GM19025 (cell line): ENCODE data around the gene ATP11B.
"Not testable (repeated sequence)": the region's sequence is repeated elsewhere in the genome, so short reads cannot be mapped to it uniquely, and the experiment has no call there.

Source experiments
- ATAC-seq: cut with Tn5 transposase; IDR thresholded peaks from one replicate; pipeline ENCODE4 v1.9.1; 2021; ENCODE audit warnings: mild to moderate bottlenecking, low read depth, moderate library complexity; ENCODE audit not compliant: unreplicated experiment

The ATP11B gene

DNA sequence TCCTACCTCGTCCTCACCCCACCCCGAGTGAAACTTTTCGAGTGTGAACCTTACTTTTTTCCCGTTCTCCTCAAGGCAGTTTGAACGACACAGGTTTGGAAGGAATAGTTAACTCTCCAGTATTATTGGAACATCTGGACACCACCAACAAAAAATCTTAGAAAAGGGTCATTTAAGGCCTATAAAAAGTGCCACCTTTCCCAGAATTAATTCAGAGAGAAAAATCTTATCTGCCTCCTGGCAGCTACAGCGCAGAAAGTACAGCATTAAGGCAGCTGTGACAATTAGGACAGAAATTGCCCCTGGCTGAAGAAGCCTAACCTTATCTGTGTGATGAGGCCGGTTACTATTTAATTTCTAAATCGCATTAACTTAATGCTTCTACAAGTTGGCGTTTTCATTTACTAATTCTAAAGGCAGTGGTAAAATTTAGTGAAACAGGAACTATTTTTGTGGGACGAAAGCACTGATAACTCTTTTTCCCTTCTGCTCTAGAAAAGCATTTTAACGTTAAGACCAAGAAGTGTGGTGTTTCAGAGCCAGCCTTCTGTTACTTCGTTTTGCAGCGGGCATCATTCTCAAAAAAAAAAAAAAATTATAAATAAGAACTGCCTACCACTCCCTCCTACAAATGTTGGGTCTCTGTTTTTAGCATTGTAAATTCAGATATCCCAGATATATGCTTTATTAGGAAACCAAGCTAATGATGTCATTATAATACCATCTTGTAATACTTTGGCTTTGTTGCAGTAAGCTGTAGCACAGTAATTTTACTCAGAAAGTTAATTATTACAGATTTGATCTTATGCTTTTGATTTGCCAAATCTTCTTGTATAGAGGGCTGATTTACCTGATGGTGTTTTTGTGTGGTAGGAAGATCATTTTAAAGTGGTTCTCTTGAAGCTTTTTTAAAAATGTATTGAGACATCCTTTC lies 1.4 kb downstream of the ATP11B start:
- no peak for ATAC-seq

DNA sequence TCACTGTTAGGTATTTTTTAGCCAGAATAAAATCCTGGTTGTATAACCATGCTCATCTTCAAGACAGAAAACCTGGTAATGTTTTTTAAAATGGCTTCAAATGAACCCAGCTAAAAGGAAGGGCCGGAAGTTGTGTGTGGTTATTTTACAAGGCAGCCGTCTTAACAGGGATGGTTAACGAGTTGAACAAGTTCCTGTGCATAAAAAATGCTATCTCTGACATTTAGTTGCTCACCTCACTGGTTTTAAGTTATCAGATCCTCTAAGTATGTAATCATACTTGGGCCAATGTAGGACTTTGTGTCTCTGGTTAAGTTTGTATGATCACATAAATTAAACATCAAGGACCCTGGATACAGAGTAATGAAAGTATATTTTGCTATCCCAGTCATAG lies 2.1 kb downstream of the ATP11B start:
- no peak for ATAC-seq

GRCh38 chr3:182796310-182796709 lies 3.0 kb downstream of the ATP11B start:
- ATAC-seq, result no peak

DNA sequence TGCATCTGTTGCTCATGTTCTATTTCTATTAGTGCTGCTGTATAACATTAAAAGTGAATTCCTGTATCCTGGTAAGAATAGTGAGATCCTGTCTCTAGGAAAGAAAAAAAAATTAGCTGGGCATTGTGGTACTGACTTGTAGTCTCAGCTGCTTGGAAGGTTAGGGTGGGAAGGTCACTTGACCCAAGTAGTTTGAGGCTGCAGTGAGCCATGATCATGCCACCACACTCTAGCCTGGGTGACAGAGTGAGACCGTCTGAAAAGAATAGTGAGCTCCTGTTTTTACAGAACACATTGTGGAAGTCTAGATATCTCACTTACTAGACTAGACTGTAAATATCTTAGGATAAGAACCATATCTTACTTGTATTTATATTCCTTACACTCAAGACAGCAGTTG lies 4.6 kb downstream of the ATP11B start:
- no peak for ATAC-seq

- not testable (repeated sequence) for ATAC-seq
Observed at GRCh38 chr3:182799143-182799542, 5.8 kb downstream of the ATP11B start.

- ATAC-seq, result no peak
Observed at GRCh38 chr3:182800508-182800907, 7.2 kb downstream of the ATP11B start.

DNA sequence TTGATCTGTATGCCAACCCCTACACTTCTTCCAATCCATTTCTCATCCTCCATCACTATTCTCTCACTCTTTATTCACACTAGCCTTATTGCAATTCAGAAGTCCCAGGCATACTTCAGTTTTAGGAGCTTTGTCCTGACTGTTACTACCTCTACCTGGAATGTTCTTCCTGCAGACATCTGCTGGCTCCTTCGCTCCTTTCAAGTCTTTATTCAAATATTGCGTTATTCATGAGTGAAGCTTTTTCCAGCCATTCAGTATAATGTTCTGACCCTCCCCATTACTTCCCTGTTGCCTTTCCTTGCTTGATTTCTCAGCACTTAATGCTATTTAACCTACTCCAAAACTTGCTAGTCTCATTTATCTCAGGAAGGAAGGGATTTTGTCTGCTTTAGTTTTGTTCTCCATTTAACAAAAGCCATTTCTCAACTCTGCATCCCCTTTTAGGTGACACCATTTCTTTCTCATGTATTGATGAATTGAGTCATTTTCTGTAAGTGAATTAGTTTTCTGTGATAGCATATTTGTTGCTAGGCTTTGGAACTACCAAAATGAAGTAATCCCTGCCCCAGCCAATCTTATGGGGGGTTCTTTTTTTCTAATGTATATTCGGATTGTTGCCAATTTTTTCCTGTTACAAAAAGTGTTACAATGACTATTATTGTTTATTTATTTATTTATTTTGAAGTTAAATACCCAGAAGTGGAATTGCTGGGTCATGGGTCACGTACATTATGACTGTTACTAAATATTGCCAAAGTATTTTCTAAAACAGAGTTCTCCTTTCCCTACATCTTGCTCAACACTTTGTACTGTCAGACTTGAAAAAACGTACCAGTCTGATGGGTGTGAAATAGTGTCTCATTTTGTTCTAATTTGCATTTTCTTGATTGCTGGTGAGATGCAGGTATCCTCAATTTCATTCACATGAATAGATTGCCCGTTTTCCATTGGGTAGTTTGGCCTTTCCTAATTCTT lies 9.4 kb downstream of the ATP11B start:
- no peak for ATAC-seq

- ATAC-seq, result no peak
Observed at GRCh38 chr3:182803596-182803995, 10.3 kb downstream of the ATP11B start.

DNA sequence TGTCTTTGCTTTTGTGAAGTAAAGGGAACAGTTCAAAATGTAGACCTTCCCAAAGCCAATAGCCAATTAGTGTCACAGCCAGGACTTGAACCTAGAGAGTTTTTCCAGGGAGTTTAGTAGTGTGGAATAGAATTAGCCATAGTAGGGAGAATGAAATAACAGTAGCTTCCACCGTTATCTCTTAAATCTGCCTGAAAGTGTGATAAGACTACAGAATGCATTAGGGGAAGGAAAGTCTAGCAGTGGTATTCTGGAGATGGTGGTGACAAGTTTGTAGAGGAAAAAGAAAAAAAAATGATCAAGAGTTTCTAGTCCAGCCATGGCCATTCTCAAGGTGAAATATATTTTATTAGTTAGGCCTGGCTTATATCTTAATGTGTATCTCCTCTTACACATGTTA lies 13.8 kb downstream of the ATP11B start:
- no peak for ATAC-seq

DNA sequence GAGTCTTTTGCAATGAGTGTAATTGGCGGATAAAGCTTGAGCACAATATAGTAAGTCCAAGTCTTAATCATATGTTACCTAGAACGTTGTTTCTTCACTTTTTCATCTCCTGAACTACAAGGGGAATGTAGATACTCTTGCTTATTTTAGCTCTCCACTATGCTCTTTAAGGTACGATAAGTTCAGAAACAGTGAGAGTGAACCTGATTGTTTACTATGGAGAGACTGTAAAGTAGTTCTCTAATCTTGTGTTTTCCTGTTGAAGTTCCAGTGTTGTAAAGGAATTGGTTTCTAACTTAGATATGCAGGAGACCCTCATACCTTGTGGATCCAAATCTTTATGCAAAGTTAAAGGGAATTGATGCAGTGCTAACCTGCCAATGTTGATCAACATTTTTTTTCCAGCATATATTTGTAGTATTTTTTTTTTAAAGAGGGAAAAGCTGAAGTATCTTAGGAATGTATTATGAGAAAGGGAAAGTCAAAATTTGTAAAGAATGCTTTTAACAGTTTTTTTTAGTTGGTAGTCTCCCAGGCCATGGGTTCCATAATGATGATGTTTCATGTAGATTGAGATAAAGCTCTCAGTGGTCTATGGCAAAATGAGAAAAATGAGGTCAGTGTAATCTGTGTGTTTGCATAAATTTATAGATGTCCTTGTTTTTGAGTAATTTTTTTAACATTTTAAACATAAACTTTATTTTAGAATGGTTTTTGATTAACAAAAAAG lies 14.9 kb downstream of the ATP11B start:
- no peak for ATAC-seq

DNA sequence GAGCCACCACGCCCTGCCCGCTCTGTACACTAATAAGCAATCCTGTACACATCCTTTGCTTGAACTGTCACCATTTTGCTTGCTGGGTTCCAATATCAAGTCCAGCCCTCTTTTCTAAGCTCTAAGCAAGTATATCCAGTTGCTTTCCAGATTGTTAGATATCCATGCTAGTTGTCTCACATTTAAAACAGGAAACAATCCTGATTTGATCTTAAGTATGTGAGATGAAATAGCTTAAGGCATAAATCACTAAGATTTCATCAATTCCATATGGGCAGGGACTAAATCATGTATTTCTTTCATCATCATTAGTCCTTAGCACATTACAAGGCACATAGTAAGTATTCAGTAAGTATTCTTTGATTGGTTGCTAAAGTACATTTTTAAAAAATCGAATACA lies 16.2 kb downstream of the ATP11B start:
- ATAC-seq, result no peak

- no peak for ATAC-seq
Observed at GRCh38 chr3:182810574-182811268, 17.4 kb downstream of the ATP11B start.

- ATAC-seq, result no peak
Observed at GRCh38 chr3:182811269-182811596, 17.9 kb downstream of the ATP11B start.

- ATAC-seq, result no peak
Observed at GRCh38 chr3:182812123-182812522, 18.8 kb downstream of the ATP11B start.

DNA sequence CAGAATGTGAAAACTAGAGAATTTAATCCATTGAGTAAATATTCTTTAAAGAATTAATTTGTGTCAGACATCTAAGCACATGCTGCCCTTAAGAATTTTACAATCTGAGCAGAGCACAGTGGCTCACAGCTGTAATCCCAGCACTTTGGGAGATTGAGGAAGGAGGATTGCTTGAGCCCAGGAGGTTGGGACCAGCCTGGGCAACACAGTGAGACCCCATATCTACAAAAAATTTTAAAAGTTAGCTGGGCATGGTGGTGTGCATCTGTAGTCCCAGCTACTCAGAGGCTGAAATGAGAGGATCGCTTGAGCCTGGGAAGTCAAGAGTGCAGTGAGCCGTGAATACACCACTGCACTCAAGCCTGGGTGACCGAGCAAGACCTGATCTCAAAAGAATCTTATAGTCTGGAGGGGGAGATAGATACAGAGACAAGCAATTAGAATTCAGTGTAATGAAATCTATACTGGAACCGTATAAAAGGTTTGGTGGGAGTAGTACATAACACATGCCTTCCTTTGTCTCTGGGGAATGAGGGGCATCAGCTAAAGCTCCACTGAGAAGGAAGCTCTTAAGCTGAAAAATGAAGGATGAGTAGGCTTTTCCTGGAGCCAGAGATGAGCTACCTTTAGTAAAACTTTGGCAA lies 21.2 kb downstream of the ATP11B start:
- ATAC-seq, result no peak

- ATAC-seq, result no peak
Observed at GRCh38 chr3:182816181-182816580, 22.9 kb downstream of the ATP11B start.

- no peak for ATAC-seq
Observed at GRCh38 chr3:182818296-182818978, 25.1 kb downstream of the ATP11B start.

- ATAC-seq, result no peak
Observed at GRCh38 chr3:182821221-182821981, 28.1 kb downstream of the ATP11B start.
